K562 (cell line): Measurements from ENCODE around the gene LIN28B. TPM values are rescaled to one million over a fixed set of nuclear protein-coding genes. Genes with fewer than 3 reads are reported as not detected.

Experiments
- ARID1B ChIP-seq: fragments of 450-650 bp; IDR thresholded peaks from 2 replicates; pipeline ENCODE4 v1.6.1; 2016; ENCODE audit warnings: antibody characterized with exemption, mild to moderate bottlenecking, inconsistent platforms
- ARNT ChIP-seq, 2 experiments: fragments of 450-650 bp; IDR thresholded peaks; 2 replicates each; pipeline ENCODE4 v1.6.1; 2016; ENCODE audit warnings: mild to moderate bottlenecking in 1 of 2
- ATF2 ChIP-seq: sonication (generic); formaldehyde crosslinking; IDR thresholded peaks from 2 replicates; pipeline ENCODE4 v1.8.1; 2022; ENCODE audit warnings: missing genetic modification reagents
- CREB3L1 ChIP-seq: fragments of 450-650 bp; IDR thresholded peaks from 2 replicates; pipeline ENCODE4 v1.6.1; 2014; ENCODE audit warnings: low read depth, mild to moderate bottlenecking, moderate library complexity, borderline replicate concordance
- ETV1 ChIP-seq: fragments of 450-650 bp; conservative IDR thresholded peaks from 2 replicates; pipeline ENCODE4 v1.6.1; 2016; ENCODE audit warnings: missing genetic modification characterization, control low read depth, low read depth, missing compliant biosample characterization
- GABPB2 ChIP-seq: fragments of 250-450 bp; sonication (Bioruptor Pico); conservative IDR thresholded peaks from 2 replicates; pipeline ENCODE4 v1.5.1; 2021; ENCODE audit warnings: mild to moderate bottlenecking
- HMGXB4 ChIP-seq: sonication (generic); formaldehyde crosslinking; IDR thresholded peaks from 2 replicates; pipeline ENCODE4 v1.8.1; 2023; ENCODE audit warnings: mild to moderate bottlenecking, missing genetic modification reagents
- MTA2 ChIP-seq: fragments of 450-650 bp; IDR thresholded peaks from 2 replicates; pipeline ENCODE4 v1.6.1; 2016; ENCODE audit warnings: low read depth
- NFIX ChIP-seq: fragments of 250-450 bp; sonication (Bioruptor Pico); IDR thresholded peaks from 2 replicates; pipeline ENCODE4 v1.4.0; 2020; ENCODE audit warnings: low read depth, mild to moderate bottlenecking, moderate library complexity
- PHB ChIP-seq: fragments of 250-450 bp; sonication (Bioruptor Pico); IDR thresholded peaks from 2 replicates; pipeline ENCODE4 v1.5.0; 2021
- SNAPC5 ChIP-seq: fragments of 250-450 bp; sonication (Bioruptor Pico); IDR thresholded peaks from 2 replicates; pipeline ENCODE4 v1.8.0; 2021; ENCODE audit warnings: moderate library complexity, mild to moderate bottlenecking, inconsistent platforms
- SP2 ChIP-seq: IDR thresholded peaks from 2 replicates; pipeline ENCODE4 v1.6.1; 2011; ENCODE audit warnings: mild to moderate bottlenecking, low read depth, low read length, moderate library complexity; ENCODE audit not compliant: poor library complexity, severe bottlenecking; ENCODE audit errors: extremely low read depth
- THRB ChIP-seq: fragments of 450-650 bp; formaldehyde crosslinking; conservative IDR thresholded peaks from 2 replicates; pipeline ENCODE4 v1.4.0; 2022; ENCODE audit warnings: mild to moderate bottlenecking, missing genetic modification characterization
- VEZF1 ChIP-seq: fragments of 200-800 bp; sonication (Bioruptor generic); IDR thresholded peaks from 2 replicates; pipeline ENCODE4 v1.6.1; 2017; ENCODE audit warnings: missing genetic modification characterization, missing compliant biosample characterization
- ZKSCAN3 ChIP-seq: fragments of 250-450 bp; sonication (Bioruptor Pico); IDR thresholded peaks from 2 replicates; pipeline ENCODE4 v1.4.0; 2020
- ZNF224 ChIP-seq: sonication (generic); formaldehyde crosslinking; IDR thresholded peaks from 2 replicates; pipeline ENCODE4 v1.8.0; 2022; ENCODE audit warnings: mild to moderate bottlenecking, missing genetic modification reagents
- ZNF232 ChIP-seq: sonication (generic); formaldehyde crosslinking; IDR thresholded peaks from 2 replicates; pipeline ENCODE4 v1.8.0; 2022; ENCODE audit warnings: mild to moderate bottlenecking, missing genetic modification reagents
- ZNF277 ChIP-seq: fragments of 250-450 bp; sonication (Bioruptor Pico); IDR thresholded peaks from 2 replicates; pipeline ENCODE4 v1.8.0; 2022; ENCODE audit warnings: inconsistent platforms, mild to moderate bottlenecking, moderate library complexity, borderline replicate concordance
- ZNF316 ChIP-seq: fragments of 450-650 bp; IDR thresholded peaks from 2 replicates; pipeline ENCODE4 v1.6.1; 2016
- ZNF57 ChIP-seq: fragments of 450-650 bp; formaldehyde crosslinking; IDR thresholded peaks from 2 replicates; pipeline ENCODE4 v1.4.0; 2020; ENCODE audit warnings: mild to moderate bottlenecking, moderate library complexity
- ZSCAN29 ChIP-seq: fragments of 450-650 bp; IDR thresholded peaks from 2 replicates; pipeline ENCODE4 v1.6.1; 2017
- ZSCAN32 ChIP-seq: fragments of 450-650 bp; formaldehyde crosslinking; IDR thresholded peaks from 2 replicates; pipeline ENCODE4 v1.4.0; 2020; ENCODE audit warnings: mild to moderate bottlenecking, moderate library complexity
- polyA plus RNA-seq, 8 experiments: library from polyadenylated mRNA; depleted of rRNA in 4 of 8; stranded (reverse) in 5 of 8; unstranded in 3 of 8; fragments of >200 nt; fragmentation: Nextera tagmentation in 2 of 8; fragmentation: Illumina TruSeq in 1 of 8; extraction: Ambion mirVana in 2 of 8; extraction: Trizol in 1 of 8; gene quantifications; 2 replicates each; pipeline versions ENCODE4 v1.2.1 to v1.2.3, GENCODE V29; 2011 to 2014; ENCODE audit warnings: inconsistent platforms in 1 of 8, missing spikeins in 1 of 8
- total RNA-seq, 7 experiments: library from RNA; depleted of rRNA in 6 of 7; stranded (reverse); fragments of >200 nt in 6 of 7; fragmentation: Illumina TruSeq in 2 of 7; extraction: Trizol in 2 of 7; gene quantifications; 2 replicates each; pipeline versions ENCODE4 v1.2.1 to v1.2.3, GENCODE V29; 2011 to 2021; ENCODE audit warnings: low replicate concordance in 1 of 7

The LIN28B gene
- total and polyA plus RNA-seq, 9 of the 15 experiments (the other 6 are each of a cell fraction or from before 2014, with no cell fraction given), result 20.9 to 77.3 (median 42.1) TPM

GRCh38 chr6:104973404-104973803 lies 16.5 kb downstream of the LIN28B start (continued):
- TF ChIP-seq ZNF277 (CRISPR knock-in tag), result no peak
- no peak for TF ChIP-seq ZSCAN29
- TF ChIP-seq THRB (CRISPR knock-in tag), result no peak
- no peak for TF ChIP-seq ZNF57 (CRISPR knock-in tag)
- TF ChIP-seq CREB3L1, result no peak
- TF ChIP-seq ATF2, result no peak
- TF ChIP-seq NFIX (CRISPR knock-in tag), result no peak
- no peak for TF ChIP-seq ARNT (IDR thresholded peaks at IDR 0.05)
- TF ChIP-seq GABPB2 (CRISPR knock-in tag), result no peak
- TF ChIP-seq ZNF224 (CRISPR knock-in tag), result no peak
- peak; percentile 63 for TF ChIP-seq ARID1B
- peak; percentile 26; the same call in 1 of the 2 replicates for TF ChIP-seq VEZF1 (CRISPR knock-in tag)
- TF ChIP-seq MTA2, result no peak
- TF ChIP-seq SP2, result no peak
- no peak for TF ChIP-seq ZSCAN32 (CRISPR knock-in tag)
- TF ChIP-seq HMGXB4, result no peak
- TF ChIP-seq ZNF232 (CRISPR knock-in tag), result no peak
- no peak for TF ChIP-seq PHB (CRISPR knock-in tag)
- TF ChIP-seq ZNF316, result peak; percentile 89
- TF ChIP-seq SNAPC5 (CRISPR knock-in tag), result no peak
- TF ChIP-seq ETV1 (tag), result 0 out of 2 replicates have a peak, but pooled peaks have one; percentile 26
- TF ChIP-seq ZKSCAN3 (CRISPR knock-in tag), result no peak
